Measurements from ENCODE around the gene PIGT. TPM values are rescaled to one million over a fixed set of nuclear protein-coding genes. Genes with fewer than 3 reads are reported as not detected.
A peak's percentile ranks its signal among the peaks of the same experiment; 100 is the strongest.

Gene PIGT
- total RNA-seq, 2 donors from 2014 or later: 104 to 129 TPM

DNA sequence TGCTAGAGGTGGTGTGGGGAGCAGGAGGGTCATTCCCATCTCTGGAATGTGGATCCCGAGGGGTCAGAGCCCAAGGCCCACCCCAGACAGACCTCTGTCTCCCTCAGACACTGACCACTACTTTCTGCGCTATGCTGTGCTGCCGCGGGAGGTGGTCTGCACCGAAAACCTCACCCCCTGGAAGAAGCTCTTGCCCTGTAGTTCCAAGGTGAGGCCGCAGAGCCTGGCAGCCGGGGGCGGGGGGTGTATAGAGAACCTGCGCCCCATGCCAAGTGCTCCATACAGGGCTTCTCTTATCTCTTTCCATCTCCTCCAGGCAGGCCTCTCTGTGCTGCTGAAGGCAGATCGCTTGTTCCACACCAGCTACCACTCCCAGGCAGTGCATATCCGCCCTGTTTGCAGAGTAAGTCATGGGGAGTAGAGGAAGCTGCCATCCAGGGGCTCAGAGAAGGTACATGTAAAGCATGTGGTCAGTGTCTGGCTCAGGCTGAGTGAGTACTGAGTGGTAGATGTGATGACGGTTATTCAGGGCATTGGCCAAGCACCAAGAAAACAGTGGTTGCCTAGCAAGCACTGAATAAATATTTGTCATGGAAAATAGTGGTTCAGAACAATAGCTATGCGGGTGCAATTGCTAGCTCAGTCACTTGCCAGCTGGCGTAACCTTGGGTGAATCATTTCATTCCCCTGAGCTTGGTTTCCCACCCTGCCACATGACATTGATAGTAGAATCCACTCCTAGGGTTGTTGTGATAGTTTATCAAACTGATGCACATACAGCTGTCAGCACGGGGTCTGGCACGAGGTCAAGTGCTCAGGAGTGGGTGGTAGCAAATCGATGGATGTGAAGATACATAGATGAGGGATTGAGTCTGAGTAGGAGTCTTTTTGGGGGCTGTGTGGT is 3.5 kb downstream of the PIGT start:
- intact Hi-C loops (cut with DNase I): no loop called here
- DNase-seq (peak; percentile 84), ATAC-seq (peak; percentile 38 to 90)

DNA sequence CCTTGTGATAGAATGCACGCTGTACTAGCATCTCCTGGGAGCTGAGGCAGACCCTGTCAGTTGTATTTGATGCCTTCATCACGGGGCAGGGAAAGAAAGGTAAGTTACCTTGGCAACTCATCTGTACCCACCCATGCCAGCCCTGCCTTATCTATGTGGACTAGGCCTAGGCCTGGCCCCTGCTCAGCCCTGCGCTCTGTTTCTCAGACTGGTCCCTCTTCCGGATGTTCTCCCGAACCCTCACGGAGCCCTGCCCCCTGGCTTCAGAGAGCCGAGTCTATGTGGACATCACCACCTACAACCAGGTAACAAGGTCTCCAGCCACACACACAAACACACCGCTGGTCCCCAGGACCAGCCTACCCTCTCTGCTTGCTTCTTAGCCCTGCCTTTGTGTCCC is 4.2 kb downstream of the PIGT start:
- no peak for DNase-seq
- peak in 1 of 2 donors; percentile 6 for ATAC-seq
- intact Hi-C loops (cut with DNase I): no loop called here

DNA sequence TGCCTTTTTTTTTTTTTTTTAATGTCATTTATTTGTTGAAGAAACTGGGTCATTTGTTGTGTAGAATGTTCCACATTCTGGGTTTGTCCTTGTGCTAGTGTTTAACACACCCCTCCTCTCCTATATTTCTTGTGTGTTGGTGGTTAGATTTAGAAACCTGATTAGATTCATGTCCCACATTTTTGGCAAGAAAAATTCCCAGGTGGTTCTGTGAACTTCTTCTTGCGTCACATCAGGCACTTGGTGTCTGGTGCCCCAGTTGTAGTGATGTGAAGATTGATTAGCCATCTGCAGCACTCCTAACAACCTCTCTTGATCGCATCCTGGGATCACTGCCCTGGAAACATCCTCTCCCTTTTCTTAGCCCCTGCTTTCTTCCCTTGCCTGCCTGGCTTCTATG is 7.8 kb downstream of the PIGT start:
- ATAC-seq (no peak), DNase-seq (no peak)
- intact Hi-C loops (cut with DNase I): no loop called here

DNA sequence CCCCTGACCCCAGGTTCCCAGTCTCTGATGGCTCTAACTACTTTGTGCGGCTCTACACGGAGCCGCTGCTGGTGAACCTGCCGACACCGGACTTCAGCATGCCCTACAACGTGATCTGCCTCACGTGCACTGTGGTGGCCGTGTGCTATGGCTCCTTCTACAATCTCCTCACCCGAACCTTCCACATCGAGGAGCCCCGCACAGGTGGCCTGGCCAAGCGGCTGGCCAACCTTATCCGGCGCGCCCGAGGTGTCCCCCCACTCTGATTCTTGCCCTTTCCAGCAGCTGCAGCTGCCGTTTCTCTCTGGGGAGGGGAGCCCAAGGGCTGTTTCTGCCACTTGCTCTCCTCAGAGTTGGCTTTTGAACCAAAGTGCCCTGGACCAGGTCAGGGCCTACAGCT is 9.6 kb downstream of the PIGT start:
- intact Hi-C loops (cut with DNase I): no loop called here
- no peak for DNase-seq
- ATAC-seq: no peak

DNA sequence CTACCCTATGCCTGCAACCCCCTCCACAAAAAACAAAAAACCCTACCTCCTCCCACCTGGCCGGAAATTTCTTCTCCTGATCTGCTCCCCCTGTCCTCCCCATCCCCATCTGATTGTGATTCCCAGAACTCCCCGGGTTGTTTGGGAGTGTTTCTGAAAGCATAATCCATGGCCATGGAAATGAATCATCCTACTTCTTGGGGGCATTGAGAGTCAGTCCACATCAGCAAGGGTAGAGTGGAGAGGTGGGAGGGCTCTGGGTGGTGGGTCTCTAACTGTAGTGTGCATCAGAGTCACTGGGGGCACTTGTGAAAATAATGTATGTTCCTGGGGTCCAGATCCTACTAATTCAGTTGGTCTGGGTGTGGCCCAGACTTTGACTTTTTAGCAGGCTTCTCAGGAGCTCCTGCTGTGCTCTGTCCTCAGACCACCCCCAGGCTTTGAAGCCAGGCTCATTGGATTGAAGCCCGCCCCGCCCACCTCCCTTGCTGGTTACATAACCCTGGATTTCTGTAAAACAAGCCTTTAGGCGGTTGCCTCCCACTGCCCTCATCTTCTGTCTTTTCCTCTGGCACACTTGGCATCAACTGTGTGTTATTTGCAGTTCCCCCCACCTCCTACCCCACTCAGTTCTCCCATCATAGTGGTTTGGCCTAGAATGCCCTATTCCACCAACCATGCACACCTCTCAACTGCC is 10.5 kb downstream of the PIGT start:
- intact Hi-C loops (cut with DNase I): no loop called here
- peak; percentile 45 to 77 for ATAC-seq

DNA sequence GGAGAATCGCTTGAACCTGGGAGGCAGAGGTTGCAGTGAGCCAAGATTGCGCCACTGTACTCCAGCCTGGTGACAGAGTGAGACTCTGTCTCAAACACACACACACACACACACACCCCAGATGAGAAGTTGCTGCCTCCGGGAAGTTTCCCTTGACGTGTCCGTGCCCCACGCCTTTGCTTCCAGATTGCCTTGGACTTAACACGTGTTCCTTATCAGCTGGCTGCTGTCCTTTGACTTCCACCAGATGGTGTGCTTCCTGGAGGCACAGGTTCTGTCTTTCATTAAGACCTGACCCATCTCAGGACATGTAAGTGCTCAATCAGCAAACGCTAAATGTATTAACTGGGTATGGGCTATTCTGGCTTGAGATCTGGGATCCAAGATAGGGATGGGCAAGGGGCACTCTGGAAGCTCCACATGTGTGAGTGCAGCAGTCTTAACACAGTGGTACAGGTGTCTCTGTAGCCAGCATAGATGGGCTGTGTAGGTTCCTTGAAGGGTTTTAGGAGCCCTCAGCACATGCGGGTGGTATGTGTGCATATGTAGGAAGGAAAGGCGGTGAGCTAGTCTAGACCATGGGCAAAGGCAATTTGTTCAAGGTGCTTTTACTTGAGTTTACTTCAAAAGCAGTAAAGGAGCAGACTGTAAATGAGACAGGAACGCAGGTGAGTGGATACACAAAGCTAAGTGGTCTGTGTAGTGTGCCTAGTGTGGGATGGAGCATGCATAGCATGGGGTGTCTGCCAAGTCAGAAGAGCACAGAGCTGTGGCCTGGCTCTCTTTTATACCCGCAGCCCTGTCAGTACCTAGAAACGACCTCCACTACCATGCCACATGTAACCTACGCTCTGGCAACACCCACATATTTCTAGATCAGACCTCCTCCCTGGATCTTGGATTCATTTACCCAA is 11.6 kb downstream of the PIGT start:
- intact Hi-C loops (cut with DNase I): no loop called here
- ATAC-seq (peak in 1 of 2 donors; percentile 51), DNase-seq (peak; percentile 58)

More for the DNA sequence above, 10.5 kb downstream of the PIGT start:
- no peak for DNase-seq

DNA sequence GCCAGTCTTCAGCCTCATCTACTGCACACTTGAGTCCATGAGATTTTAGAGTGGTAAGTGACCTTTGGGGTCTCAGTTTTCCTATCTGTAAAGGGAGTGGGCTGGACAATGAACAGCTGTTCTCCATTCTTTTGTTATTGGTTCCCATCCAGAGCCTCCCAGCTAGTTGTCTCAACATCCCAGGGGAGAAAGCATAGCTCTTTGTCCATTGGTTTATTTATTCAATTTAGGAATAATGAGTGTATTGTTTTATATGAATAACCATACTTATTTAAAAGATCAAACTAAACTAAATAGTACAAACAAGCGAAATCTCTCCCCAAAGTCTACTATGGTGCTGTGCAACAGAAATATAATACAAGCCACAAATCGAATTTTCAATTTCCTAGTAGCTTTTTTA is 13.7 kb downstream of the PIGT start:
- DNase-seq (no peak), ATAC-seq (no peak)
- intact Hi-C loops (cut with DNase I): no loop called here

DNA sequence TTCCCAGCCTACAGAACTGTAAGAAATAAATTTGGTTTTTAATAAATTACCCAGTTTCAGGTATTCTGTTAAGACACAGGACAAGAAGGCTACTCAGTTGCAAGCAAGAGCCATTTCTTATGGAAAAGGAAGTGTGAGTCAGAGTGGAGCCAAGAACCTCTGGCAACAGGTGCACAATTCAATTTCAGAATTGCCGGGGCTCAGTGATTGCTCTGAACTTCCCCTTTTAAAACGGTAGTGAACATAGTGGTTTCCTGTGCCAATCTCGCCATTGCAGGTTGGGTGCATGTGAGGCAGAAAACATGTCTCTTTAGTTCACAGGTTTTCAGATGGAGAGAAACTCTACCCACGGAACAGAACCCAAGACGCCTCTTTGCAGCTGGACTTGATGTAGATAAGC is 16.4 kb downstream of the PIGT start:
- intact Hi-C loops (cut with DNase I): no loop called here
- DNase-seq: no peak
- no peak for ATAC-seq

DNA sequence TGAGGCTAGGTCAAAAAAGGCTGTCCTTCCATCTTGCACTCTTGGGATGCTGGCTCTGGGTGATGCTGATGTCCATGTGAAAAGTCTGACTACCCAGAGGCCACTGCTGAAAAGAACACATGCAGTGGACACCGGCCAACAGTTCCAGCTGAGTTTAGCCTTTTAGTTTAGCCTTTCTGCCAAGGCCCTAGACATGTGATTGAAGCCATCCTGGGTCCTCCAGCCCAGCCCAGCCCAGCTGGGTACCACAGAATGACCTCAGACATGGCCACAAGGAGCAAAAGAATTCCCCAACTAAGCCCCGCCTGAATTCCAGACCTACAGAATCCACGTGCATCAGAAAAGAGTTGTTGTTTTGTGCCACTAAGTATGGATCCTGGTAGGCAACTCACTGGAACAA is 17.4 kb downstream of the PIGT start:
- intact Hi-C loops (cut with DNase I): no loop called here
- peak; percentile 71 to 79 for ATAC-seq
- DNase-seq: peak; percentile 70

DNA sequence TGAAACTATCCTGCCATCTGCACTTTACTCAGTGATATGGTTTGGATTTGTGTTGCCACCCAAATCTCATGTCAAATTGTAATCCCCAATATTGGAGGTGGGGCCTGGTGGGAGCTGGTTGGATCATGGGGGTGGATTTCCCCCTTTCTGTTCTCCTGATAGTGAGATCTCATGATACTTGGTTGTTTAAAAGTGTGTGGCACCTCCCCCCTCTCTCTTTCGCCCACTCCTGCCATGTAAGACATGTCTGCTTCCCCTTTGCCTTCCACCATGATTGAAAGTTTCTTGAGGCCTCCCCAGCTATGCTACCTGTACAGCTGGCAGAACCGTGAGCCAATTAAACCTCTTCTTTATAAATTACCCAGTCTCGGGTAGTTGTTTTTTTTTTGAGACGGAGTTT is 18.0 kb downstream of the PIGT start:
- ATAC-seq (no peak), DNase-seq (no peak)
- intact Hi-C loops (cut with DNase I): no loop called here

DNA sequence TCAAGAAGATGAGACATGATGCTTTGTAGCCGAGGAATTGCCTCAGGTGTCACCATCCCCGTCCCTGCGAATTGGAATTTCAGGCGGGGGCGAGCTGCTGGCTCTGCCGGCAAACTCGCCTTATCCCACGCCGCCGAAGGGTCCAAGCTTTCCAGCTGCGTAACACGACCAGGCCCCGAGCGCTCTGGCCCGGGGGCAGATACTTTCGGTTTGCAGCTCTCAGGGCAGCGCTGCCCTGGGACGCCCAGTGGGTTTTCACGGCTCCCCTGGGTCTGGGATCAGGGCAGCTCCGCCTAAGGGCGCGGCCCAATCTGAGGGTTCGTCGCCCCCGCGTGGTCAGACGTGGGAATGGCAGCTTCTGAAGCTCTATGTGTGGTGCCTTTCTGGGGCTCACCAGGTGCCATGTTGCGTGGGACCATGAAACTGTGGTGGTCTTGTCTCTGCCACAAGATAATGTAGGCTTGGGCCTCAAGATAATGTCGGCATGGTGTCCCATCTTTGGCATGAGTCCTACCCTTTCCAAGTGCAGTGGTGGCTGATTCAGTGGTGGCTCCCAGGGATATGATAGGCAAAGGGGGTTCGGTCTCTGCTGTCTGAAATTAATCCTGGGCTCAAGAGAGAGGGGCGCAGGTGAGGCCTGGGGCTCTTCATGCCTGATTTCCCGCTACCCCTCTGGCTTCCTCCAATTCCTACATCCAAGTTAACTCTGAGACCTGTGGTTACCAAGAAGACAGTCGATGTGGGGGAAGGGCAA is 21.0 kb downstream of the PIGT start:
- intact Hi-C loops (cut with DNase I): loop anchor here (2.0 to 5.0 kb wide), 3 partner anchors 62 to 114 kb away; no protein-coding TSS in a partner anchor
- ATAC-seq: peak; percentile 97 to 98

DNA sequence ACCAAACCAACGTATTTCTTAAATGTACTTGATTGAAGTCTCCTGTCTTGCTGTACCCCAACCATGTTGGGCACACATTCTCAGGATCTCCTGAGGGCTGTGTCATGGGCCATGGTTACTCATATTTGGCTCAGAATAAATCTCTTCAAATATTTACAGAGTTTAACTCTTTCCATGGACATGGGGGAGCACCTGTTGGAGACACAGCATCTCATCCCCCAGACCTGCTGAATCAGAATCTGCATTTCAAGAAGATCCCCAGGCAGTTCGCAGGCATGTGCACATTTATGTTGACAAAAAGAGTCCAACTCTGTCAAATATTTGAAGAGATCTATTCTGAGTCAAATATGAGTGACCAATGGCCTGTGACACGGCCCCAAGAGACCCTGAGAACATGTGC is 24.5 kb downstream of the PIGT start:
- DNase-seq (no peak), ATAC-seq (no peak)
- intact Hi-C loops (cut with DNase I): no loop called here

More for the DNA sequence above, 21.0 kb downstream of the PIGT start:
- peak; percentile 91 for DNase-seq

DNA sequence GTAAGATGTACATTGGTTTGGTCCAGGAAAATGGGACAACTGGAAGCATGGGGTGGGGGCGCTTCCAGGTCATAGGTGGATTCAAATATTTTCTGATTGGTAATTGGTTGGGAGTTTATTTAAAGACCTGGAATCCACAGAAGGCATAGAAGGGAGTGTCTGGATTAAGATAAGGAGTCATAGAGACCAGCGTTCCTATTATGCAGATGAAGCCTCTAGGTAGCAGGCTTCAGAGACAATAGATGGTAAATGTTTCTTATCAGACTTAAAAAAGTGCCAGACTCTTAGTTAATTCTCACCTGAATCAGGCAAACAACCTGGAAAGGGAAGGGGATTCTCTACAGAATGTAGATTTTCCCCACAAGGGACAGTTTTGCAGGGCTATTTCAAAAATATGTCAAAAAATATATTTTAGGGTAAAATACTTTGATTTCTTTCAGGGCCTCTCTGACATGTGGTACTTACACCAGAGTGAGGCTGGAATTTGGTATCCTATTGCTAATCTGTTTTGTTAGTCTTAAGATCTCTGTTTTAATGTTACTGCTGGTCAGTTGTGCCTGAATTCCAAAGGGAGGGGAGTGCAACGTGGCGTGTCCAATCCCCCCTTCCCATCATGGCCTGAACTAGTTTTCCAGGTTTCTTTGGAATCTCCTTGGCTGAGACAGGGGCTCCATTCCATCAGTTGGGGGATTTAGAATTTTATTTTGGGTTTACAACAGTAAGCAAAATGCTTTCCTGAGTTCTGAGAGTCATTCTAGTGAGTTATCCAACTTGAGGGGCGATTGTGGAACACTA is 25.1 kb downstream of the PIGT start:
- intact Hi-C loops (cut with DNase I): no loop called here
- ATAC-seq (no peak), DNase-seq (no peak)

DNA sequence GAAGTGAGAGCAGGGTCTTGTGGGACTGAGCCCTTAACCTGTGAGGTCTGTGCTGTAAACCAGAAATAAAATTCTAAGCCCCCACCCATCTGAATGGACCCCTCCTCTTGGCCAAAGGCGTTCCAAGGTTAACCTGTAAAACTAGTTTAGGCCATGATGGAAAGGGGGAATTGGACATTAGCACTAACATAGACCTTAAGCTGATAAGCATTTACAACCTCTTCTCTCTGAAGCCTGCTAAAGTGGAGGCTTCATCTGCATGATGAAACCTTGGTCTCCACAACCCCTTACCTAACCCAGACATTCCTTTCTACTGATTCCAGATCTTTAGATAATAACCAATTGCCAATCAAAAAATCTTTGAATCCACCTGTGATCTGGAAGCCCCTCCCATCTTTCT is 25.8 kb downstream of the PIGT start:
- ATAC-seq: no peak
- intact Hi-C loops (cut with DNase I): no loop called here
- DNase-seq: no peak

DNA sequence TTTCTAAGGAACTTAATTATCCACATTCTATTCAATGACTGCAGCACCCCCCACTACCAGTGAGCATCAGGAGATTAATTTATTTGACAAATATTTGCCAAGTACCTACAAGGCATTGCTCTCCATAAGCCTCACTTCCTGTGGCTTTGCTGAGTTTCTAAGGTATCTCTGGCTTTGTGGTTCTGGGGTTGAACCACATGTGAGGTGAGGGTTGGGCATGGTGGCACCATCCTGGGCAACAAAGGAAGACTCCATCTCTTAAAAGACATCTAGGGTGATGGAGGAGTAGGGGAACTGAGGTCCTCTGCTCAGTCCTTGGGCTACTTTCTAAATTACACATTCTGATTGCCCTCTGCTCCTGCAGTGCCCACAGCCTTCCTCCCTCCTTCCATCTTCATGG is 28.1 kb downstream of the PIGT start:
- no peak for ATAC-seq
- intact Hi-C loops (cut with DNase I): no loop called here
- DNase-seq: no peak

DNA sequence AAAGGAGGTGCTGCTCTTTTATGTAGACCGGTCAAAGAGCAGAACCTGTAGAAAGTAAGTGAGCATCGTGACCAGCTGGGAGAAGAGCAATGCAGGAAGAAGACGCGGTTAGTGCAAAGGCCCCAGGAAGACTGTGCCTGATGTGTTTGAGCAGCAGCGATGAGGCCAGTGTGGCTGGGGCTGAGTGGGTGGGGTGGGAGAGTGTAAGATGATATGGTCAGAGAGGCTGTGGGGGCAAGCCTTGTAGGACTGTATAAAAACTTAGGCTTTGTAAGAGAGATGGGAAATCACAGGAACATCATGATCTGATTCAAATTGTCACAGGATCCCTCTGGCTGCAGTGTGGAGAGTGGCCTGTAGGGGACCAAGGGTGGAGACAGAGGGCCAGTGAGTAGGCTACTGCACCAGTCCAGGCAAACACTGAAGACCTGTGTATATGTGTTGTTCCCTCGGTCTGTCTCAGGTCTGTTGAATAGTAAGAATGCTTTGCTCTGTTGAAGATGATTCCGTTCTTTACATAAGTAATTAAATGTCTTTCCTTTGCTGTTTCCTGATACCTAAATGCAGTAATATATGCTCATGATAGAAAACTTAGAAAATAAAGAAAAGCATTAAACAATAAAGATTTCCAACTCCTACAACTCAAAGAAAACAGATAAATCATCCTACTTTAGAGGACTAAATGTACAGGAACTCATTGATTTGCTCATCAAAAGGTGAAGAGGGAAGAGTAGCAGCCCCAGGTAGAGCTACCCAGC is 30.0 kb downstream of the PIGT start:
- DNase-seq: no peak

DNA sequence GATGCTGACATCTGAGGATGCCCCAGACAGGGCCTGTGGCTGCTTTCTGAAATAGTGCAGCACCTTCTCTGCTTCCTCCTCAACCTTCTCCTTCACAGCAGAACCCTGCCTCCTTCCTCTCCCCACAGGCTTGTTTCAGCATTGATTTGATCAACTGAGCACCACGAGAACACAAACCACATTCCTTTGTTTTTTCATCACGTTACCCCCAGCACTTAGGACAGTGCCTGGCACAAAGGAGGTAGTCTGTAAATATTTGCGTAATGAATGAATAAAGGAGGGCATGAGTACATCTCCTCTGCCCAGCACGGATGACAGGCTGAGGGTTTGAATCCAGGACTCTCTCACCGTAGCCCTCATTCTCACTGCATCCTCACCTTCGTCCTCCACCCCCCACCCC is 32.3 kb downstream of the PIGT start:
- ATAC-seq: no peak
- DNase-seq: no peak
- intact Hi-C loops (cut with DNase I): loop anchor here in 1 of 2 donors (5.0 kb wide), 1 partner anchor 131 kb away; no protein-coding TSS in a partner anchor

More for the DNA sequence above, 30.0 kb downstream of the PIGT start:
- intact Hi-C loops (cut with DNase I): loop anchor here in 1 of 2 donors (5.0 kb wide), 1 partner anchor 129 kb away; no protein-coding TSS in a partner anchor
- ATAC-seq: peak in 1 of 2 donors; percentile 23

Measured in left cardiac atrium (tissue), 4 donors.